Stimulated activated CD8-positive, alpha-beta memory T cell treated with anti-CD3 and anti-CD28 coated beads, Interleukin-12 subunit alpha, Interleukin-12 subunit beta, amount 100 ng/mL, for 24 hours (primary cell): ENCODE results near the gene DPYD.

Source experiments
- DNase-seq: peaks from one replicate; pipeline ENCODE4 v3.0.0-alpha.2; 2020; ENCODE audit errors: extremely low read depth

DPYD gene

GRCh38 chr1:97433824-97434177 lies 487.0 kb downstream of the DPYD start:
- DNase-seq: no peak

GRCh38 chr1:97433094-97433823 lies 487.6 kb downstream of the DPYD start:
- DNase-seq: no peak

GRCh38 chr1:97427371-97427770 lies 493.5 kb downstream of the DPYD start:
- no peak for DNase-seq

DNA sequence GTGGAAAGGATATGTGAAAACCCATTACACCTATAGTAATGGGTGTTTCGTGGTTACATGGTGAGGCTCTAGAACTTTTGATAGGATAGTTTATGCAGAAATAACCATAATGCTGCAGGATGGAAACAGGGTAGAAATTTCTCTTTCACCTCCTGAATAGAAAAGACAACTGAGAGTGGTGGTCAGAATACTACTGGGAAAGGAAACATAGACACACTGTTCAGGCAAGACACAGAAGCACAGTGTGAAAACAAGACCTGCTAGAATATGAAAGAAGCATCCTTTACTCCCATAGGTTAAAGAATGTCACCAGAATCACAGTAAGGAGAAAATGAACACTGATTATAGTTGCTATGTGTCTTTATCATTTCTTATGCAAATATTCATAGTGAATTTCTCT lies 496.6 kb downstream of the DPYD start:
- no peak for DNase-seq

GRCh38 chr1:97423403-97423802 lies 497.4 kb downstream of the DPYD start:
- DNase-seq: no peak

- DNase-seq: no peak
Measured at GRCh38 chr1:97417661-97418060, 503.2 kb downstream of the DPYD start.

- no peak for DNase-seq
Measured at GRCh38 chr1:97414682-97415312, 506.0 kb downstream of the DPYD start.

- no peak for DNase-seq
Measured at GRCh38 chr1:97412737-97413136, 508.1 kb downstream of the DPYD start.

GRCh38 chr1:97412166-97412565 lies 508.7 kb downstream of the DPYD start:
- no peak for DNase-seq

- no peak for DNase-seq
Measured at GRCh38 chr1:97396463-97396862, 524.4 kb downstream of the DPYD start.

DNA sequence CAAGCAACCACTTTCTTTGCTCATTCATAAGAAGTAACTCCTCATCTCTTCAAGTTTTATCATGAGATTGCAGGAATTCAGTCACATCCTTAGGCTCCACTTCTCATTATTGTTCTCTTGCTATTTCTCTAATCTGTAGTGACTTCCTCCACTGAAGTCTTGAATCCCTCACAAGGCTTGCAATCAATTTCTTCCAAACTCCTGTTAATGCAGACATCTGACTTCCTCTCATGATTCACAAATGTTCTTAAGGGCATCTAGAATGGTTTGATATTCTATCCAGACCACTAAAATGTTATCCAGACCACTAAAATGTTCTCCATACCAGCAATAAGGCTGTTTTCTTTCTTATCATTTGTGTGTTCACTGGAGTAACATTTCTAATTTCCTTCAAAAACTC lies 528.1 kb downstream of the DPYD start:
- DNase-seq: no peak

DNA sequence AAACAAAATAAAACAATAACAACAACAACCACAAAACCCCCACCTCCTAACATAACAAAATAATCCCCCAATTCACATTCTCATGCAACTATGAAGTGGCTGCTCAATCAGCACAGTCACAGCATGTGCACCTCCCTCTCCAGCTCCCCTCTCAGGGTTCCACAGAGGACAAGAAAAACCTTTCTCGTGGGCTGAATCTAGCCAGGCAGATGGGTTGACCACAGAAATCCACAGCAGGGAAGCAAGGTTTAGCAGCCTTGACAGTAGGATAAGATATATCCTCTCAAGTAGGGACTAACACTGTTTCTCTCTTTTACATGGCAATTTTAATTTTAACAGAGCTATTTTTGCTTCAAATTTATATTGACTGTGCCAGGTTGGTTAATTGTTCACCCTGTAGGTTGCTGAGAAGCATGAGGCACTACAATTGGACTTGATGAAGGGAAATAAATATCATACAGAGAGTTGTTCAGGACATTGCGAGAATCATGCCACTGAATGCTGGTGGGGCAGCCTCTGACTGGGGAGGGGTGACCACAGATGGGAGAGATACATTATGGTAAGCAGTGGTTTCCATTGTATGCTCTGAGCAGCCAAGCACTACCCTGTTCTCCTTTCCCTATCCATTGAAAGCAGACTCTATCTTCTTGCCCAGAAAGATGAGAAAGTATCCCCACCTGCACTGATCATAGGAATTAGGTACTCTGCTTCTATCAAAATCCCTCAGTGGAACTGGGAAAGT lies 535.1 kb downstream of the DPYD start:
- DNase-seq: no peak

GRCh38 chr1:97384294-97384968 lies 536.4 kb downstream of the DPYD start:
- no peak for DNase-seq

- no peak for DNase-seq
Measured at GRCh38 chr1:97383797-97384196, 537.0 kb downstream of the DPYD start.

- DNase-seq: no peak
Measured at GRCh38 chr1:97382206-97382605, 538.6 kb downstream of the DPYD start.

DNA sequence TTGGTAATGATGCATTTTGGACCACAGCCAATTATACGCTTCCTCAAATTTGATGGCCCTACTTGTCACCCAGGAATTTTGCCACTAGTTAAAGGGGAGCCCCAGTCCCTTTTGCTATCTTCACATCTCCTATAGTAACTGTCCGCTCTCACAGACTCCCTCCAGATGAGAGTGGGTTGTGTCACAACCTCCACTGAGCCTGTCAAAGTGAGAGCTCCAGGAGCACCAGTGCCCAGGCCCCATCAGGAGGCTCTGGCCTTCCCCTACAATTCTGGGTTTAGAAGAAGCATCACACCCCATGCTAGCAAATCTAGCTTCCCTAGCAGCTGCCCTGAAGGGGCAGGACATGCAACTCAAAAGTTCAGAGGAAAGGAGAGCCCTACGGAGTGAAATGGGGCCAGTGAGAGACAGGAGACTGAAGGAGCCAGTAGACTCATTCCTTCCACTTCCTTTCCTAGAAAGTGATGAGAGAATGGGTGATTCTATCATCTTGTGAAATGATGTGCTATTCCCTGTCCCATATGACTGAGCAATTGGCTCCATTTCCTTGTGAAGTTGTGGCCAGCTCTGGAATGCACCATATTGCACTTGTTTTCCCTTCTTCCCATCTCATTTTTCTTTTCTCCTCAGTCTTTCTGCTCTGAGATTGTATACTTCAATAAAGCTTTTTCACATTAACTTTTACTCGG lies 541.3 kb downstream of the DPYD start:
- no peak for DNase-seq

DNA sequence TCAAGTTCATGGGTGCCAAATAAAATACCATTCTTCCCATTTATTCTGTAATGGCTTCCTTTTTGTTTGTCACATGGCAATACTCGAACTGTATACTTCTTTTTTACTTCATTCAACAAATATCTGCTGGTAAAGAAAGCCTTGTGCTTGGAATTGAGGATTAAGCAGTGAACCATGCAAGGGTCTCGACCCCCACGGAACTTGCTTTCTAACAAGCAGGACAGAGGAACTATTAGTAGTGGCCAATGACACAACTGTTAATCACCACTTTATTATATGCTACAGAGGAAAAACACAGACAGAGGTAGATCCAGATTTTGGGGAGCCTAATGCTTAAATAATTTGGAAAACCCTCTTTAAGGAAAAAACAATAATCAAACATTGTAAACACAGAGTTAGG lies 542.2 kb downstream of the DPYD start:
- no peak for DNase-seq

DNA sequence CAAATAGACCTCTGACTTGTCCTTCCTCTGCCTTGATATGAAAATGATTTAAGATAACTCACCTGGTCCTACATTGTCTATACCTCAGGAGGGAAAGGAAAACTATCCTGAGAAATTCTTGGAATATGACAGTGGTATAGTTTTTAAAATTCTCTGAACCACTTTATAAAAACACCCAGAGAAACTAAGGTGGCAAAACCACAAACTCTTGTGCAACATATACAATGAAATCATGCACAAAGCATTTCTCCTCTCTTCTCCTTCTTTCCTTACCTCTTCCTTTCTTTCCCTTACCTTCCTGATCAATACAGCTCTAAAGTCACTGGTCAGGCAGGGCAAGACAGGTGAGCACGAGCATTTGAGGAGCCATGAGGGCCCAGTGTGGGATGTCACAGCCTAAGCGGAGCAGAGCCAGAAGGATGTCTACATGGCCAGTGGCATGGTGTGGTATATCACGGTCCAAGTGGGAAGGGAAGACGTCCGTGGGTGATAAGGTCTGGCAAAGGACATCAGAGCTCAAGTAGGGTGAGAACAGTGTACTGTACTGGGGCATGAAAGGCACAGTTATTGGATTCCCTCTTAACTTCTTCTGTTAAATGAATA lies 543.3 kb downstream of the DPYD start:
- no peak for DNase-seq

- no peak for DNase-seq
Measured at GRCh38 chr1:97373000-97373399, 547.8 kb downstream of the DPYD start.

DNA sequence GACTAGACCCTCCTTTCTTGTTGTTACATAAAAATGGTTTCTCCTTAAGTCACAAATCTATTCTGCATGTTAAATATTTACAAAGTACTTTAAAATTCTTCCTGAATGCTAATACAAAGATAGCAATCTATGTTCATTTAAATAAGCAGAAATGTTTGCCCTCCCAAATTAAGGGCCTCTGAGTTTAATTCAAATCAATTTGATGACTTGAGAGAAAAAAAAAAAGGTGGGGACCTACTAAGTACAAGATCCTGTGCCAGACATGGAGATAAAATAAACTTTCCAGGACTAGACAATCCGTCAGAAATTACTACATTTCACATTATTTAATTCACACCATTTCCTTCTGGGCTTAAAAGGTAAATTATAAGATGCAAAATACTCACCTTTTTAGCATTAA lies 548.3 kb downstream of the DPYD start:
- DNase-seq: no peak

- DNase-seq: no peak
Measured at GRCh38 chr1:97368296-97368695, 552.5 kb downstream of the DPYD start.

DNA sequence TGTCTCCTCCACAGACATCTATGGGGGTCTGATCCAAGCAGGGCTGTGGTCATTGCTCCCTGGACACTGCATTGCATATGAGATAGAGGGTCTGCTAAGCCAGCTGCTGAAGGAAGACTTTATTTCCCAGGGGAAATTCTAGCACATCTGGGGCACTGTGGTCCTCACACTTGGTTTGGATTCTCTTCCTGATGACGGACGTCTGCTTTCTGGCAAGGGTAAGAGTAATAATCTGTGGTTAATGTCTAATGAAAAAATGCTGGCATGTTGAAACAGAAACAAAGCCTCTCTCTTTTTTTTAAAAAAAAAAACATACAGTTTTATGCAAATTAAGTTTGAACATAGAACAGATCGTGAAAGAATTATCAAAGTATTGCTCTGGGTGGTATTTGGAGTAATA lies 553.9 kb downstream of the DPYD start:
- no peak for DNase-seq
